Testis (tissue), 2 donors: ENCODE measurements around the gene HECW1.

Experiments used
- CTCF ChIP-seq, 3 experiments: fragments of 450-650 bp in 2 of 3; fragments of 200-600 bp in 1 of 3; sonication (generic) in 1 of 3; IDR thresholded peaks; one replicate each; pipeline ENCODE4 v1.5.1; 2016 to 2019; ENCODE audit warnings: antibody characterized with exemption in 3 of 3, mild to moderate bottlenecking in 2 of 3, moderate library complexity in 1 of 3
- POLR2A ChIP-seq: fragments of 450-650 bp; IDR thresholded peaks from one replicate; pipeline ENCODE4 v1.6.1; 2017; ENCODE audit warnings: antibody characterized with exemption, mild to moderate bottlenecking, moderate library complexity

DNA sequence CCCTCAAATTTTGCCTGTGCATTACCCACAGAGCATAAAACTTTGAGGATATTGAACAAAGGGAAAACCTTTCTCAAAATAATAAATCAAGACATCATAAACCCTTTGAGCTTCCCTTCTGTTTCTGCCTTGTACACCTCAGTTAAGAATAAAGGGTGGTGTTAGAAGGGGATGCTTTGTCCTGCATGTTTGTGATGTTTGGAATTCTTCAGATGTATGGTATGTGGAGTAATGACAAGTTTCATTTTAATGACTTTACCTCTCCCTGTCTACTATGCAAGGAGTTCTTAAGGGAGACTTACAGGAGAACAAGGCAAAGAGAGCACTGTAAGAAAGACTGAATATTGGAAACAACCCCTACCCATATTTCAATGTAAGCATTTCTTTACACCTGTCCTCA lies 99.2 kb downstream of the HECW1 start:
- no peak for TF ChIP-seq CTCF (IDR thresholded peaks at IDR 0.05)
- TF ChIP-seq POLR2A, result no peak
